Measurements from ENCODE around the gene NDUFB10.

The NDUFB10 gene

GRCh38 chr16:1971796-1972489 is 12.6 kb downstream of the NDUFB10 start, which contains the start of gene TBL3:
Gene TBL3, plus strand, starts transcription at chr16:1972053. Its CDS starts 112 bp downstream, at chr16:1972165.
- DNase-seq (ENCODE audit: low spot score) = peak; percentile 97

GRCh38 chr16:1972490-1972877 is 13.1 kb downstream of the NDUFB10 start:
- DNase-seq (ENCODE audit: low spot score) = peak; percentile 58

GRCh38 chr16:1973461-1974156 is 14.3 kb downstream of the NDUFB10 start:
- no peak for DNase-seq (ENCODE audit: low spot score)

- no peak for DNase-seq (ENCODE audit: low spot score)
These were observed 15.1 kb downstream of the NDUFB10 start for GRCh38 chr16:1974157-1975070.

- no peak for DNase-seq (ENCODE audit: low spot score)
These were observed 16.3 kb downstream of the NDUFB10 start for GRCh38 chr16:1975432-1976215.

GRCh38 chr16:1976216-1976520 is 16.8 kb downstream of the NDUFB10 start:
- DNase-seq (ENCODE audit: low spot score) = no peak

GRCh38 chr16:1976951-1977874 is 17.9 kb downstream of the NDUFB10 start:
- DNase-seq (ENCODE audit: low spot score) = no peak

GRCh38 chr16:1977875-1978268 is 18.5 kb downstream of the NDUFB10 start:
- no peak for DNase-seq (ENCODE audit: low spot score)

- DNase-seq (ENCODE audit: low spot score) = no peak
These were observed 19.3 kb downstream of the NDUFB10 start for GRCh38 chr16:1978476-1979120.

GRCh38 chr16:1979271-1980029 is 20.1 kb downstream of the NDUFB10 start:
- DNase-seq (ENCODE audit: low spot score) = no peak

GRCh38 chr16:1980030-1980769 is 20.9 kb downstream of the NDUFB10 start:
- no peak for DNase-seq (ENCODE audit: low spot score)

GRCh38 chr16:1980770-1981087 is 21.4 kb downstream of the NDUFB10 start:
- no peak for DNase-seq (ENCODE audit: low spot score)

- no peak for DNase-seq (ENCODE audit: low spot score)
These were observed 22.1 kb downstream of the NDUFB10 start, which contains the start of gene NOXO1 for GRCh38 chr16:1981398-1981836. Gene NOXO1, minus strand, starts transcription at chr16:1981469. Its CDS starts 290 bp downstream, at chr16:1981179.

GRCh38 chr16:1982013-1982433 is 22.7 kb downstream of the NDUFB10 start:
- no peak for DNase-seq (ENCODE audit: low spot score)

- no peak for DNase-seq (ENCODE audit: low spot score)
These were observed 23.7 kb downstream of the NDUFB10 start for GRCh38 chr16:1982991-1983543.

- DNase-seq (ENCODE audit: low spot score) = peak; percentile 98
These were observed 24.4 kb downstream of the NDUFB10 start, which contains the start of gene GFER for GRCh38 chr16:1983544-1984346. Gene GFER, plus strand, starts transcription at chr16:1984193. Its CDS starts 26 bp downstream, at chr16:1984219.

Measured in hepatic stellate cell (primary cell).